ENCODE measurements around the gene PRKCB. TPM values are rescaled to one million over a fixed set of nuclear protein-coding genes. Genes with fewer than 3 reads are reported as not detected.

PRKCB gene
- total RNA-seq, 1 experiment from 2014 or later: not detected

- ChIA-PET CTCF (no interaction called here), POLR2A (ENCODE audit: unreplicated experiment) (no interaction called here)
- H4K20me1 ChIP-seq (ENCODE audit: low read length): no peaks in the 10 kb centered on the region
- no peaks in the 10 kb centered on the region for H3K4me1 ChIP-seq (ENCODE audit: insufficient read depth, low read length)
- no peaks in the 10 kb centered on the region for H3K9me2 ChIP-seq (replicated peaks; ENCODE audit: low read length)
- H3K27ac ChIP-seq (ENCODE audit: low read length): no peak overlapping the region
- intact Hi-C loops (cut with micrococcal nuclease): no loop called here
- BruUV-seq (replicated peaks): no TSS peak
- no peaks in the 10 kb centered on the region for H3K79me2 ChIP-seq (ENCODE audit: low read length)
- H3K27me3 ChIP-seq (ENCODE audit: low read length): peaks cover 8% of the 10 kb centered on the region; the same call in 1 of the 2 replicates
- H3K9ac ChIP-seq (ENCODE audit: low read length): no peak overlapping the region
- no peak overlapping the region for H3K4me3 ChIP-seq (ENCODE audit: low read length)
- no peaks in the 10 kb centered on the region for H3K36me3 ChIP-seq (ENCODE audit: low read depth, low read length)
- TF ChIP-seq, protein P1, sequence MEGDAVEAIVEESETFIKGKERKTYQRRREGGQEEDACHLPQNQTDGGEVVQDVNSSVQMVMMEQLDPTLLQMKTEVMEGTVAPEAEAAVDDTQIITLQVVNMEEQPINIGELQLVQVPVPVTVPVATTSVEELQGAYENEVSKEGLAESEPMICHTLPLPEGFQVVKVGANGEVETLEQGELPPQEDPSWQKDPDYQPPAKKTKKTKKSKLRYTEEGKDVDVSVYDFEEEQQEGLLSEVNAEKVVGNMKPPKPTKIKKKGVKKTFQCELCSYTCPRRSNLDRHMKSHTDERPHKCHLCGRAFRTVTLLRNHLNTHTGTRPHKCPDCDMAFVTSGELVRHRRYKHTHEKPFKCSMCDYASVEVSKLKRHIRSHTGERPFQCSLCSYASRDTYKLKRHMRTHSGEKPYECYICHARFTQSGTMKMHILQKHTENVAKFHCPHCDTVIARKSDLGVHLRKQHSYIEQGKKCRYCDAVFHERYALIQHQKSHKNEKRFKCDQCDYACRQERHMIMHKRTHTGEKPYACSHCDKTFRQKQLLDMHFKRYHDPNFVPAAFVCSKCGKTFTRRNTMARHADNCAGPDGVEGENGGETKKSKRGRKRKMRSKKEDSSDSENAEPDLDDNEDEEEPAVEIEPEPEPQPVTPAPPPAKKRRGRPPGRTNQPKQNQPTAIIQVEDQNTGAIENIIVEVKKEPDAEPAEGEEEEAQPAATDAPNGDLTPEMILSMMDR (conservative IDR thresholded peaks at IDR 0.05; ENCODE audit: low read depth, low read length): no peak
- TF ChIP-seq EZH2 (IDR thresholded peaks at IDR 0.05; ENCODE audit: low read length, unreplicated experiment) (no peak), EZH2phosphoT487 (IDR thresholded peaks at IDR 0.05; ENCODE audit: borderline replicate concordance, low read length) (no peak)
- H3F3A ChIP-seq (ENCODE audit: low read length, unreplicated experiment): no peaks in the 10 kb centered on the region
- H3K9me3 ChIP-seq (ENCODE audit: low read length): no peaks in the 10 kb centered on the region
- H3K4me2 ChIP-seq (ENCODE audit: low read length): no peak overlapping the region
- ATAC-seq (no peak), DNase-seq (no peak)
- no peak overlapping the region for H2AFZ ChIP-seq (ENCODE audit: low read length)
Observed at GRCh38 chr16:24077966-24078365, 242.2 kb downstream of the PRKCB start.

- no peaks in the 10 kb centered on the region for H3K4me1 ChIP-seq (ENCODE audit: insufficient read depth, low read length)
- H3K9me3 ChIP-seq (ENCODE audit: low read length): no peaks in the 10 kb centered on the region
- intact Hi-C loops (cut with micrococcal nuclease): no loop called here
- no peak overlapping the region for H3K4me2 ChIP-seq (ENCODE audit: low read length)
- no peak overlapping the region for H3K4me3 ChIP-seq (ENCODE audit: low read length)
- H3K9ac ChIP-seq (ENCODE audit: low read length): no peak overlapping the region
- H3K36me3 ChIP-seq (ENCODE audit: low read depth, low read length): no peaks in the 10 kb centered on the region
- CTCF ChIA-PET: no interaction called here
- no peak for TF ChIP-seq EZH2phosphoT487 (IDR thresholded peaks at IDR 0.05; ENCODE audit: borderline replicate concordance, low read length)
- no peak for TF ChIP-seq EZH2 (IDR thresholded peaks at IDR 0.05; ENCODE audit: low read length, unreplicated experiment)
- TF ChIP-seq, protein P1 (conservative IDR thresholded peaks at IDR 0.05; ENCODE audit: low read depth, low read length): no peak
- H3F3A ChIP-seq (ENCODE audit: low read length, unreplicated experiment): no peaks in the 10 kb centered on the region
- ATAC-seq (no peak), DNase-seq (no peak)
- POLR2A ChIA-PET (ENCODE audit: unreplicated experiment): no interaction called here
- BruUV-seq (replicated peaks): no TSS peak
- H2AFZ ChIP-seq (ENCODE audit: low read length): no peak overlapping the region
- H3K27me3 ChIP-seq (ENCODE audit: low read length): 0 out of 2 replicates have a peak, but pooled peaks cover 7% of the 10 kb centered on the region
- no peaks in the 10 kb centered on the region for H3K79me2 ChIP-seq (ENCODE audit: low read length)
- no peak overlapping the region for H3K27ac ChIP-seq (ENCODE audit: low read length)
- no peaks in the 10 kb centered on the region for H4K20me1 ChIP-seq (ENCODE audit: low read length)
- no peaks in the 10 kb centered on the region for H3K9me2 ChIP-seq (replicated peaks; ENCODE audit: low read length)
Observed at GRCh38 chr16:24085666-24086065, 249.9 kb downstream of the PRKCB start.

DNA sequence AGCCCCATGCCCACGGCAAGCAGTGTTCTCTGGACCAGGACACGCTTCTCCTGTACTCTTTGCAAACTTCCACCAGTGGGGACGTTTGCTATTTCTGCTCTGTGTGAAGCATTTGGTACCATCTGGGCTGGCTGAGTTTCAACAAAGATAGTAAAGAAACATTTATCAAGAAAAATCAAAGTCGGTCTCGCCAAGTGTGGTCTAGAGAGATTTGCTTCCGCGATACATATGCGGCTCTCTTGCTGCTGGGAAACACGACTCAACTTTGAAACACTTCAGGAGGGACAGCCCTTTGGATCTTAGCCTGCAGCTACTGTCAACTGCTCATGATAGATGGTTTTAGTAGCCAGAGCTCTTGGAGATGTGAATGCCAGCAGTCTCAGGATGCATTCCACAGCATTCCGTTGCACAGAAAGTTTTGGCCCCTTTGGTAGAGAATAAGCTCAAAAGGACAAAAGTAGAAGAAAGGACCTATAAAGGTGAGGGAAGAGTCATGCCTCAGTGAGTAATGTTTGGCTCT is 252.2 kb downstream of the PRKCB start:
- H2AFZ ChIP-seq (ENCODE audit: low read length): no peak overlapping the region
- intact Hi-C loops (cut with micrococcal nuclease): no loop called here
- H4K20me1 ChIP-seq (ENCODE audit: low read length): no peaks in the 10 kb centered on the region
- no peak overlapping the region for H3K4me2 ChIP-seq (ENCODE audit: low read length)
- H3K79me2 ChIP-seq (ENCODE audit: low read length): no peaks in the 10 kb centered on the region
- ChIA-PET CTCF (no interaction called here), POLR2A (ENCODE audit: unreplicated experiment) (no interaction called here)
- no peak overlapping the region for H3K4me3 ChIP-seq (ENCODE audit: low read length)
- H3K4me1 ChIP-seq (ENCODE audit: insufficient read depth, low read length): no peaks in the 10 kb centered on the region
- no peaks in the 10 kb centered on the region for H3K36me3 ChIP-seq (ENCODE audit: low read depth, low read length)
- H3K27me3 ChIP-seq (ENCODE audit: low read length): 0 out of 2 replicates have a peak, but pooled peaks cover 7% of the 10 kb centered on the region
- no TSS peak for BruUV-seq (replicated peaks)
- DNase-seq (no peak), ATAC-seq (no peak)
- H3K9me2 ChIP-seq (replicated peaks; ENCODE audit: low read length): no peaks in the 10 kb centered on the region
- no peaks in the 10 kb centered on the region for H3K9me3 ChIP-seq (ENCODE audit: low read length)
- no peaks in the 10 kb centered on the region for H3F3A ChIP-seq (ENCODE audit: low read length, unreplicated experiment)
- no peak overlapping the region for H3K9ac ChIP-seq (ENCODE audit: low read length)
- TF ChIP-seq, protein P1 (conservative IDR thresholded peaks at IDR 0.05; ENCODE audit: low read depth, low read length): no peak
- TF ChIP-seq EZH2 (IDR thresholded peaks at IDR 0.05; ENCODE audit: low read length, unreplicated experiment): no peak
- no peak for TF ChIP-seq EZH2phosphoT487 (IDR thresholded peaks at IDR 0.05; ENCODE audit: borderline replicate concordance, low read length)
- H3K27ac ChIP-seq (ENCODE audit: low read length): no peak overlapping the region

Measured in PC-3 (cell line).